HG02623 (cell line): ENCODE measurements around the gene RAC2.

Source experiments
- ATAC-seq: cut with Tn5 transposase; IDR thresholded peaks from one replicate; pipeline ENCODE4 v1.9.1; 2021; ENCODE audit warnings: moderate library complexity; ENCODE audit not compliant: unreplicated experiment

Gene RAC2

GRCh38 chr22:37222440-37222971 is 21.6 kb downstream of the RAC2 start:
- no peak for ATAC-seq

DNA sequence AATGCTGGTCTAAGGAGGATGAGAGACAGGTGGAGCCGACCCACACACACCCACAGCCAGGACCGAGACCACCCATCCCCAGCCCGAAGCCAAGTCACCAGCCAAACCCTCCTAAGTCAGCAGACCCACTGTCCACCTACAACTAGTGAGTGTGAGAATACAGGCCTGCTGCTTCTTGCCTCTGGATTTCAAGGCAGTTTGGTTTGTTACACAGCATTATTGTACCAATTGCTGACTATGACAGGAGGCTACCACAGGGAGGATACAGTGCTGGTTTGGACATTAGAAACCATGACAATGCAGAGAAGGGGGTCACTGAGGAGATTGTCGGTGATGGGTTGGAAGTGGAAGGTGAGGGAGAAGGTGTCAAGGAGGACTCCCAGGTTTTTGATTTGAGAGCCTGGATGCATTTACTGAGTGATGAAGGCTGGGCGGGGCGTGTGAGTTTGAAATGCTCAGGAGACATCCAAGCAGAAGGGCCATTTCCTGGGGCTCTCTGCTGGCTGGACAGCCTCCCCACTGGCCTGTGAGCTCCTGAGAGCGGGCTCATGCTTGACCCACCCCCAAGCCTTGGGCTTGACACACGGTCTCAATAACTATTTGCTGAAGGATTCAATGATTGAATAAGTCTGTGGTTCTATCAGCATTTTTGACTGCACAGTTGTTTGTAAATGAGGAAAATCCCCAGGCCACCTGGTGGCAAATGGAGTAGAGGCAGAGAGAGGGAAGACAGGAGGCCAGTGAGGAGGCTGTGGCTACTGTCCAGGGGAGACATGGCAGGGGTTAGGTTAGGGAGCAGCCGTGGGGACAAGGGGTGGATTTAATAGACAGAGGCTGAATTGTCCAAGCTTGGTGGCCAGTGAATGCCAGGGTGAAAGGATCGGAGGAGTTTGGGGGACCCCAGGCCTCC is 22.4 kb downstream of the RAC2 start:
- ATAC-seq = no peak

DNA sequence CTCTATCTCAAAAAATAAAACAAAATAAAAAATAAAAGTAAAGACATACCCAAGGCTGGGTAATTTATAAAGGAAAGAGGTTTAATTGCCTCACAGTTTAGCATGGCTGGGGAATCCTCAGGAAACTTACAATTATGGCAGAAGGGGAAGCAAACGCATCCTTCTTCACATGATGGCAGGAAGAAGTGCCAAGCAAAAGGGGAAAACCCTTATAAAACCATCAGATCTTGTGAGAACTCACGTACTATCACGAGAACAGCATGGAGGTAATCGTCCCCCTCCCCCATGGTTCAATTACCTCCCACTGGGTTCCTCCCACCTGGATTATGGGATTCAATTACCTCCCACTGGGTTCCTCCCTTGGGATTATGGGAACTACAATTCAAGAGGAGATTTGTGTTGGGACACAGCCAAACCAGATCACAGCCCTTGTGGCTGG is 23.5 kb downstream of the RAC2 start:
- no peak for ATAC-seq

- ATAC-seq = no peak
Observed at GRCh38 chr22:37219533-37219932, 24.5 kb downstream of the RAC2 start.

DNA sequence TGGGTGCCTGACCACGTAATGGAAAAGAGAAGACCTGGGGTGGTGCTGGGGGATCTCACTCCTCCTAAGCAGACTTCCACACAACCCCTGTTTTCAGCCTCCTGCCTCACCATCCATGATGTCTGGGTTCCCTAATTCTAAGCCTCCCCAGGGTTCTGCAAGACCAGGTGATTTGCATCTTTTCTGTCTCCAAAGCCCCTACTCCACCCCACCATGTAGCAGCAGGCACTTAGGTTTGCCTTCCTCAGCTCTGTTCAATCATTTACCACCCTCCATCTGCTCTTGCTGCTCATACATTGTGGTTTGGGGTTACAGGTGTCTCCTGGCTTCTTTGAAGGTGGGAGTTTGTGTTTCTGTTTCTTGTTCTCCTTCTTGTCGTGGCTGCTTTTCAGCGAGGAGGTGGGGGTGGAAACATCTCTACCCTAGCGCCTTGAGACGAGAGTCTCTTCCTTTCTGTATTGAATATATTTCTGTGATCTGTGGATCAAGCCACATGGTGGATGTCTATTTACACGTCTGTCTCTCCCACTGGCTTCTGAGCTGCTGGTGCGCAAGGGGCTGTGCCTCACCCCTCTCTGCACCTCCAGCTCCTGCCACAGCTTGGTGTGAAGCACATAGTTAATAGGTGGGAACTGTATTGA is 25.2 kb downstream of the RAC2 start:
- ATAC-seq = peak; percentile 70

GRCh38 chr22:37218399-37218770 is 25.7 kb downstream of the RAC2 start:
- ATAC-seq = peak; percentile 18

DNA sequence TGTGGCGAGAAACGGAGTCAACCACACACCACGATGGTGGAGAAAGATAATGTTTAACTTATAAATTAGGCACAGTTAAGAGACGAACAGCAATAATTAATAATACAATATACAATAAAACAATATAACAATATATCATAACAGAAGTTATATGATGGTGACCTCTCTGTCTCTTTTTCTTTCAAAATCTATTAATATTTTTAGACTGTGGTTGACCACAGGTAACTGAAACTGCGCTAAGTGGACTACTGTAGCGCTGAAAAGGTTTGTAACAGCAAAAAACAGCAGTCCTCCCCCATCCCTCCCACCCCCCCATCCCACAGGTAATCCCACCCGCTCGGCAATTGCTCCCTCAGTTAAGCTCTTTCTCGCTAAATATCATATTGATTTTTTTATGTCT is 28.2 kb downstream of the RAC2 start:
- ATAC-seq = no peak

DNA sequence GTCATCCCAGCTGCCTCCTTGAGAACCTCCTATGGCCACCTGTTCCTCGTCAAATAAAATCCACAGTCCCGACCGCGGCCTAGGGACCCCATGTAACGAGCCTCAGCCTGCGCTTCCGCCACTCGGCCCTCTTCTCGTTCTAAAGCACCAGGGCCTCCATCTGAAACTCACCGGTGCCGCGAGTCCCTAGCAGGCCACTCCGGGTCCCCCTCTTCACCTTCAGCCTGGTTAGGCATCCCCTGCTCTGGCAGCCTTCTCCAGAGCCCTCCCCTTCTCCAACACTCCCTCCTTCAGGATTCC is 29.4 kb downstream of the RAC2 start:
- no peak for ATAC-seq

DNA sequence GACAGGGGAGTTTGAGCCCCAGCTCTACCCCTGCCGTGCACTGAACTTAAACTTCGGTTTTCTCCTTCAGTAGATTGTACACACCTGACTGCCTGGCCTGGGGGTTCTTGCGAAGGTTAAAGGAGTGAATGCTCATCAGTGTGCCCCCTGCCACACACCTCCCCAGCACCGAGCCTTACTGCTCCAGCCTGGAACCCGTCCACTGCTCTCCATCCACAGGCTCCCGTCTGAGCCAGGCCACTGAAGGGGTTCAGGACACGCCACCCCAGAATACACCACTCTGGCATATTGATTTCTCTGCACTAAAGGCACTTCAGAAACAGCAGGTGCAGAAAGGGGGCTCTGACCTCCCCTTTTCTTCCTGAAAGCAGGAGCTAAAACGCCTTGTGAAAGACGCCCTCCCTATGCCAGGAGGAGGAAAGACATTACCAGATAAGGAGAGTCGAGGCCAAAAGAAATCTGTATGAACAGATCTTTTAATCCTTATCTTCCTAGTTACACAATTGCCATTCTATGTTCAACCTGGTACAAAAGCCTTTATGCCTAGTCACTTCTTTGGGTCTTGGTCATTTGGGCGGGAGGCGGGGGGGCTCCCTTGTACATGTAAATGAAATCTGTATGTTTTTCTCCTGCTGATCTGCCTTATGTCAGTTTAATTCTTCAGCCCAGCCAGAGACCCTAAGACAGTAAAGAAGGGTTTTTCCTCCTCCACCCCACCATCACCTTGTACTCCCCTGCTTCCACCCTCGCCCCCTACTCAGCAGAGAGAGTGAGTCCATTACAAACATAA is 29.9 kb downstream of the RAC2 start:
- ATAC-seq = no peak

GRCh38 chr22:37213218-37213855 is 30.7 kb downstream of the RAC2 start:
- no peak for ATAC-seq

DNA sequence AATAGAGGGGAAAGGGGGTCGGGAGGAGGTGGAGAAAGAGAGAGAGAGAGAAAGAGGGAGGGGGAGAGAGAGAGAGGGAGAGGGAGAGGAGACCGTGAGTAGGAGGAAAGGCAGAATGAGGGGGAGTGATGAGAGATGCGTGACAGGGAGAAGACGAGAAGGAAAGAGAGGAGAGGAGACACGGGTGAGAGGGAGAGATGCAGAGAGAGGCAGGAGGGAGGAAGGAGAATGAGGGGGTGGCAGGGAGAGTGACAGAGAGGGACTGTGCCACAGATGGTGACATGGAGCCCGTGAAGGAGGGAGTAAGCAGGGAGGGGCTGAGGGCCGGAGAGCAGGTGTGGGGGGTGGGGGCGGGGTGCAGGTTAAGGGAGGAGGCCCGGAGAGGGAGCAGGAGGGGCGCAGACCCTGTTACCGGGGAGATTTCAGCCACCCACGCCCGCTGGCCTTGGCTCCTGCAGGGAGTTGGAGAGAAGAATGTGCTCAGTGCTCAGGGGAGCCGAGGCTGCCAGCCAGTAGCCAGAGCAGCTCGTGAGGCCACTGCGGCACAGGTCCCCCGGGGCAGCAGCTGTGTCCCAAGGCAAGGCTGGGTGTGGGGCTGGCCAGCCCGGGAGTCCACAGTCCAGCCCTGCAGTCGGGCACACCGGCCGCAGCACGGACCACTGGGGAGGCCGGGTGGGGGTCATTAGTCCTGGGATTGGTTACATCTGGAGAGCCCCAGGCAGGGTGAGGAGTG is 31.7 kb downstream of the RAC2 start, which contains the start of gene SSTR3:
TSS of gene SSTR3 (minus strand) at position 304 of the 733 bp plus-strand sequence. CDS start 4,674 bp downstream, outside the sequence.
- no peak for ATAC-seq

- ATAC-seq = no peak
Observed at GRCh38 chr22:37211866-37212173, 32.2 kb downstream of the RAC2 start.

DNA sequence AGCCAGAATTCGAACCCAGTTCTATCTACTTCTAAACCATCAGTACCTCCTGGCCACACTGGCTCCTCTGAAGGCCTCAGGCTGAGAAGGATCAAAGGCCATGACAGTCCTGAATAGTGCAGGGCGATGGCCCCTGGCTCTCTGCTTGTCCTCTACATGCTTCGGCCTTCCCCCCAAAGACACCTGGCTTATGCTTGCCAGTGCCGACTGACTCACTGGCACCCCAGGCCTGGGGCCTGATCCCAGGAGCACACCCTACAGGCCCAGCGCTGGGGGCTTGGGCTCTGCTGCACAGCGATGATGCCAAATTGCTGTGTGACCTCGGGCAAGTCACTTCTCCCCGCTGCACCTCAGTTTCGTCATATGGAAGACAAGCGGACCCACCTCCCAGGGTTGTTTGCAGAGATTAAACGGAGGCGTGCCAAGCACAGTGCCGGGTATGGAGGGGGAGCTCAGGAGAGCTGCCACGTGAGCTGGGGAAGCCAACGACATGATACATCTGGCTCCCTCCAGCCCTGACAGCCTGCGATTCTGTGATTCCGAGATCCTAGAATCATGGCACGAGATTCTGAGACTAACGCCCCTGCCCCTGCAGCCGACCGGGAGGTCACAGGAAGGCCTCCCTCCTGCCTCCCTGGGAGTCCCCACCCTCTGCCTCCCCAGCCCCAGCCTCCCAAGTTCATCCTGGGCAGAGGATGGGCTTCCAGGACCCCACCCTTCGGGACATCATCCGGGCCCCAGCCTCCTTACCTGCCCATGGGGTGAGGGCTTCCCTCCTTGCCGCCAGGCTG is 32.8 kb downstream of the RAC2 start:
- no peak for ATAC-seq

GRCh38 chr22:37210041-37210803 is 33.8 kb downstream of the RAC2 start:
- ATAC-seq = no peak

- no peak for ATAC-seq
Observed at GRCh38 chr22:37209140-37209845, 34.8 kb downstream of the RAC2 start.

GRCh38 chr22:37208401-37209139 is 35.5 kb downstream of the RAC2 start:
- ATAC-seq = no peak

- no peak for ATAC-seq
Observed at GRCh38 chr22:37207981-37208380, 36.1 kb downstream of the RAC2 start.
